Measurements from ENCODE around the gene CFDP1. TPM values are rescaled to one million over a fixed set of nuclear protein-coding genes. Genes with fewer than 3 reads are reported as not detected.
A peak's percentile ranks its signal among the peaks of the same experiment; 100 is the strongest.

The CFDP1 gene
- total RNA-seq, 1 experiment from 2014 or later: 97.6 TPM

DNA sequence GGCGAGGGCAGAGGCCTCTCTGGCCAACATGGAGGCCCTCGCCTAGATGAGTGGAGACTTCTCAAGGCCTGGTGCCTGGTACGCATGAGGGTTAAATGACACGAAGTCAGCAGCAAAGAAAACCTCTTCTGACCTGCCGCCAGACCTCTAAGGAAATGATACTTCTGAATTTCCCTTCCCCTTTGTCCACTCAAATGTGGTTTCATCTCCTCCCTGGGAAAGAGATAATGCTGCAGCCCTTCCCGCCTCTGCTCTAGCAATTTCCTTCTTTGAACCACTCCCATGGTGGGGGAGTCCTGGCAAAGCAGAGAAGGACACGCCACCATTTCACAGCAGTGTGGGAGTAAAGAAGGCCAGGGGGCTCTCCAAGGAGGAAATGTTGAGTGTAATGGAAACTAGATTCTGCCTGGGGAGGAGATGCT, 116.2 kb downstream of the CFDP1 start:
- intact Hi-C loops (cut with micrococcal nuclease; ENCODE audit: unreplicated experiment): no loop called here
- H3K36me3 ChIP-seq (ENCODE audit: insufficient read depth, low read length, poor library complexity, severe bottlenecking): peaks cover 4% of the 10 kb centered on the region
- BruUV-seq (replicated peaks): no TSS peak
- DNase-seq (ENCODE audit: low spot score): no peak
- no peak for TF ChIP-seq EZH2 (IDR thresholded peaks at IDR 0.05; ENCODE audit: borderline replicate concordance, low read depth, low read length, poor library complexity, severe bottlenecking)
- TF ChIP-seq, protein P1, sequence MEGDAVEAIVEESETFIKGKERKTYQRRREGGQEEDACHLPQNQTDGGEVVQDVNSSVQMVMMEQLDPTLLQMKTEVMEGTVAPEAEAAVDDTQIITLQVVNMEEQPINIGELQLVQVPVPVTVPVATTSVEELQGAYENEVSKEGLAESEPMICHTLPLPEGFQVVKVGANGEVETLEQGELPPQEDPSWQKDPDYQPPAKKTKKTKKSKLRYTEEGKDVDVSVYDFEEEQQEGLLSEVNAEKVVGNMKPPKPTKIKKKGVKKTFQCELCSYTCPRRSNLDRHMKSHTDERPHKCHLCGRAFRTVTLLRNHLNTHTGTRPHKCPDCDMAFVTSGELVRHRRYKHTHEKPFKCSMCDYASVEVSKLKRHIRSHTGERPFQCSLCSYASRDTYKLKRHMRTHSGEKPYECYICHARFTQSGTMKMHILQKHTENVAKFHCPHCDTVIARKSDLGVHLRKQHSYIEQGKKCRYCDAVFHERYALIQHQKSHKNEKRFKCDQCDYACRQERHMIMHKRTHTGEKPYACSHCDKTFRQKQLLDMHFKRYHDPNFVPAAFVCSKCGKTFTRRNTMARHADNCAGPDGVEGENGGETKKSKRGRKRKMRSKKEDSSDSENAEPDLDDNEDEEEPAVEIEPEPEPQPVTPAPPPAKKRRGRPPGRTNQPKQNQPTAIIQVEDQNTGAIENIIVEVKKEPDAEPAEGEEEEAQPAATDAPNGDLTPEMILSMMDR (conservative IDR thresholded peaks at IDR 0.05; ENCODE audit: low read depth, low read length): no peak
- POLR2A ChIA-PET (ENCODE audit: low non-redundant PET): no interaction called here
- no peak overlapping the region for H3K4me3 ChIP-seq (ENCODE audit: low read depth, low read length, poor library complexity, severe bottlenecking)
- H3K4me1 ChIP-seq (ENCODE audit: insufficient read depth, low read length, poor library complexity, severe bottlenecking): peaks cover 21% of the 10 kb centered on the region
- H3K27ac ChIP-seq (ENCODE audit: low read depth, low read length, poor library complexity, severe bottlenecking): no peak overlapping the region
- no peaks in the 10 kb centered on the region for H3K27me3 ChIP-seq (replicated peaks; ENCODE audit: insufficient read depth, low read depth, low read length, poor library complexity)
- CTCF ChIA-PET: no interaction called here
- H3K9me3 ChIP-seq (ENCODE audit: low read depth, low read length, poor library complexity, severe bottlenecking): no peaks in the 10 kb centered on the region

DNA sequence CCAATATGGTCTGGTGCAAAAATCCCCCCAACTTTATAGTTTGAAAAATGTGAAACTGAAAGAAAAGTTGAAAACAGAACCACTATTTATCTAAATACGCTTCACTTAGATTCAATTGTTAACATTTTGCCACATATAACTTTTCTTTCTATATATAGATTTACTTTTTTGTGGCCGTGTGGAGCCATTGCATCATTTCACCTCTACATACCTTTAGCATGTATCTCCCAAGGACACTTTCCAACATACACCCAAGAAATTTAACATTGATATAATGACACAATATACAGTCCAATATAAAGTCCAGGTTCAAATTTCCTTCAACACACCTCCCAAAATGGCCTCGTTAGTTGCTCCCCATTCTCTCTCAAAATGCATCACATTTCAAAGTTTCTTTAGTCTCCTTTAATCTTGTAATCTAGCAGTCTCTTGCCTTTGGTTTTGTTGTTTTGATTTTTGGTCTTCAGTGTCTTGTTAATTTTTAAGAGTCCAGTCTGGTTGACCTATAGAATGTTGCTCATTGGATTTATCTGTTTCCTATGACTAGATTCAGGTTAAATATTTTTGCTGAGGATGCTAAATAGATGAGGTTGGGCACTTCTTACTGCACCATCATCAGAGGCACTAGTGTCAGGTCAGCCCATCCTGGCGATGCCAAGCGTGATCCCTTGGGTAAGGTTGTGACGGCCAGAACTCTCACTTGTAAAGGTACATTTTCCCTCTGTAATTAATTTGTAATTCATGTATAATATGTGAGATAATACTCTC, 117.6 kb downstream of the CFDP1 start:
- intact Hi-C loops (cut with micrococcal nuclease; ENCODE audit: unreplicated experiment): no loop called here
- Histone ChIP-seq H3K36me3 (ENCODE audit: insufficient read depth, low read length, poor library complexity, severe bottlenecking) (peaks cover 4% of the 10 kb centered on the region), H3K27ac (ENCODE audit: low read depth, low read length, poor library complexity, severe bottlenecking) (no peak overlapping the region), H3K4me1 (ENCODE audit: insufficient read depth, low read length, poor library complexity, severe bottlenecking) (peaks cover 28% of the 10 kb centered on the region), H3K4me3 (ENCODE audit: low read depth, low read length, poor library complexity, severe bottlenecking) (no peak overlapping the region), H3K27me3 (replicated peaks; ENCODE audit: insufficient read depth, low read depth, low read length, poor library complexity) (no peaks in the 10 kb centered on the region), H3K9me3 (ENCODE audit: low read depth, low read length, poor library complexity, severe bottlenecking) (no peaks in the 10 kb centered on the region)
- no TSS peak for BruUV-seq (replicated peaks)
- TF ChIP-seq, protein P1 (conservative IDR thresholded peaks at IDR 0.05; ENCODE audit: low read depth, low read length): no peak
- TF ChIP-seq EZH2 (IDR thresholded peaks at IDR 0.05; ENCODE audit: borderline replicate concordance, low read depth, low read length, poor library complexity, severe bottlenecking): no peak
- no peak for DNase-seq (ENCODE audit: low spot score)
- POLR2A ChIA-PET (ENCODE audit: low non-redundant PET): no interaction called here
- CTCF ChIA-PET: no interaction called here

DNA sequence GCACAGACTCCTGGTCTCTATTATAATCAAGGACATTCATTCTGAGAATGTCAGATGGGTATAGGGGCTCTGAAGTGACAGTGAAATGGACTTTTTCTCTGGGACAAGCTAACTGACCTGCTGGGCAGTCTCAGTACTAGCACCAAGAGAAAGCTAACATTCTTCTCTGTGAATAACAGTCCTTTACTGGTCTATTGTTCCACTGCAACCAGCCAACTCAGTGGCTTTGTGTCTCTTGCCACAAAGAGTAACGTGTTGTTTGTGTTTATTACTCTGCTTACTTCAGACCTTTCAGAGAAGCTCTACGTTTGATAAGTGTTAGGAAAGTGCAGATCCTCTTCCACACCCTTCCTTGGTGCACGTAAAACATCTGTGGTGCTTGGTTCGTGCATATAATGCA, 120.4 kb downstream of the CFDP1 start:
- Histone ChIP-seq H3K27ac (ENCODE audit: low read depth, low read length, poor library complexity, severe bottlenecking) (peak overlapping the region; percentile 22), H3K9me3 (ENCODE audit: low read depth, low read length, poor library complexity, severe bottlenecking) (no peaks in the 10 kb centered on the region), H3K4me3 (ENCODE audit: low read depth, low read length, poor library complexity, severe bottlenecking) (no peak overlapping the region), H3K27me3 (replicated peaks; ENCODE audit: insufficient read depth, low read depth, low read length, poor library complexity) (no peaks in the 10 kb centered on the region), H3K4me1 (ENCODE audit: insufficient read depth, low read length, poor library complexity, severe bottlenecking) (peaks cover 31% of the 10 kb centered on the region), H3K36me3 (ENCODE audit: insufficient read depth, low read length, poor library complexity, severe bottlenecking) (peaks cover 4% of the 10 kb centered on the region)
- POLR2A ChIA-PET (ENCODE audit: low non-redundant PET): no interaction called here
- DNase-seq (ENCODE audit: low spot score): no peak
- intact Hi-C loops (cut with micrococcal nuclease; ENCODE audit: unreplicated experiment): no loop called here
- BruUV-seq (replicated peaks): no TSS peak
- CTCF ChIA-PET: no interaction called here
- TF ChIP-seq, protein P1 (conservative IDR thresholded peaks at IDR 0.05; ENCODE audit: low read depth, low read length): no peak
- no peak for TF ChIP-seq EZH2 (IDR thresholded peaks at IDR 0.05; ENCODE audit: borderline replicate concordance, low read depth, low read length, poor library complexity, severe bottlenecking)
